Stimulated activated memory B cell treated with anti-CD40 and anti-IgM and Interleukin-4, amounts not matched to agents 10 μg/mL and 1 μg/mL and 100 μg/mL, for 72 hours (primary cell): ENCODE data around the gene TNIP1.

Source experiments
- ATAC-seq: fragments of 150-1000 bp; cut with Tn5 transposase; 2 replicates; pipeline ENCODE4 v1.10.0; 2021
- H3K27ac Mint-ChIP-seq: one replicate; pipeline ENCODE4 v1.8.0; 2022; ENCODE audit warnings: mild to moderate bottlenecking, mixed read lengths
- H3K27me3 Mint-ChIP-seq: one replicate; pipeline ENCODE4 v1.8.0; 2022; ENCODE audit warnings: mixed read lengths
- H3K36me3 Mint-ChIP-seq: one replicate; pipeline ENCODE4 v1.8.0; 2022; ENCODE audit warnings: mixed read lengths
- H3K4me1 Mint-ChIP-seq: one replicate; pipeline ENCODE4 v1.8.0; 2022; ENCODE audit warnings: mixed read lengths
- H3K4me3 Mint-ChIP-seq: one replicate; pipeline ENCODE4 v1.8.0; 2022; ENCODE audit warnings: mild to moderate bottlenecking, moderate library complexity, mixed read lengths
- H3K9me3 Mint-ChIP-seq: one replicate; pipeline ENCODE4 v1.8.0; 2022; ENCODE audit warnings: mixed read lengths

The TNIP1 gene

GRCh38 chr5:151068433-151069197 is 12.2 kb downstream of the TNIP1 start:
- Mint-ChIP-seq H3K9me3 (no peaks in the 10 kb centered on the region), H3K27ac (peak overlapping the region; percentile 88), H3K4me3 (peak overlapping the region; percentile 75), H3K36me3 (peaks cover 76% of the 10 kb centered on the region), H3K4me1 (peaks cover 100% of the 10 kb centered on the region), H3K27me3 (no peaks in the 10 kb centered on the region)
- peak; percentile 88 for ATAC-seq

- Mint-ChIP-seq H3K27ac (peak overlapping the region; percentile 88), H3K36me3 (peaks cover 76% of the 10 kb centered on the region), H3K9me3 (no peaks in the 10 kb centered on the region), H3K4me1 (peaks cover 100% of the 10 kb centered on the region), H3K27me3 (no peaks in the 10 kb centered on the region), H3K4me3 (peak overlapping the region; percentile 75)
- ATAC-seq = no peak
Observed at GRCh38 chr5:151067632-151068432, 13.0 kb downstream of the TNIP1 start.

- ATAC-seq = peak; percentile 65
- Mint-ChIP-seq H3K4me1 (peaks cover 100% of the 10 kb centered on the region), H3K27me3 (no peaks in the 10 kb centered on the region), H3K9me3 (no peaks in the 10 kb centered on the region), H3K27ac (peak overlapping the region; percentile 88), H3K36me3 (peaks cover 76% of the 10 kb centered on the region), H3K4me3 (peak overlapping the region; percentile 75)
Observed at GRCh38 chr5:151066920-151067319, 13.9 kb downstream of the TNIP1 start.

- ATAC-seq = peak; percentile 24
- H3K4me1 Mint-ChIP-seq = peaks cover 100% of the 10 kb centered on the region
- H3K4me3 Mint-ChIP-seq = peak overlapping the region; percentile 75
- H3K27me3 Mint-ChIP-seq = no peaks in the 10 kb centered on the region
- H3K27ac Mint-ChIP-seq = peak overlapping the region; percentile 88
- H3K36me3 Mint-ChIP-seq = peaks cover 78% of the 10 kb centered on the region
- no peaks in the 10 kb centered on the region for H3K9me3 Mint-ChIP-seq
Observed at GRCh38 chr5:151065609-151066008, 15.2 kb downstream of the TNIP1 start.

GRCh38 chr5:151064916-151065499 is 15.8 kb downstream of the TNIP1 start:
- Mint-ChIP-seq H3K4me1 (peaks cover 100% of the 10 kb centered on the region), H3K9me3 (no peaks in the 10 kb centered on the region), H3K27me3 (no peaks in the 10 kb centered on the region), H3K36me3 (peaks cover 81% of the 10 kb centered on the region), H3K27ac (peak overlapping the region; percentile 88), H3K4me3 (peak overlapping the region; percentile 75)
- ATAC-seq = no peak

- H3K9me3 Mint-ChIP-seq = no peaks in the 10 kb centered on the region
- H3K36me3 Mint-ChIP-seq = peaks cover 90% of the 10 kb centered on the region
- H3K4me3 Mint-ChIP-seq = peak overlapping the region; percentile 18
- H3K27me3 Mint-ChIP-seq = no peaks in the 10 kb centered on the region
- no peak for ATAC-seq
- H3K27ac Mint-ChIP-seq = peak overlapping the region; percentile 88
- peaks cover 100% of the 10 kb centered on the region for H3K4me1 Mint-ChIP-seq
Observed at GRCh38 chr5:151063142-151063989, 17.5 kb downstream of the TNIP1 start.

- H3K36me3 Mint-ChIP-seq = peaks cover 87% of the 10 kb centered on the region
- H3K27me3 Mint-ChIP-seq = no peaks in the 10 kb centered on the region
- H3K27ac Mint-ChIP-seq = peak overlapping the region; percentile 89
- H3K4me1 Mint-ChIP-seq = peaks cover 96% of the 10 kb centered on the region
- H3K4me3 Mint-ChIP-seq = no peak overlapping the region
- no peak for ATAC-seq
- H3K9me3 Mint-ChIP-seq = no peaks in the 10 kb centered on the region
Observed at GRCh38 chr5:151062405-151063141, 18.3 kb downstream of the TNIP1 start.

- Mint-ChIP-seq H3K27ac (peak overlapping the region; percentile 89), H3K36me3 (peaks cover 86% of the 10 kb centered on the region), H3K4me1 (peaks cover 95% of the 10 kb centered on the region), H3K9me3 (no peaks in the 10 kb centered on the region), H3K4me3 (peak overlapping the region; percentile 56), H3K27me3 (no peaks in the 10 kb centered on the region)
- no peak for ATAC-seq
Observed at GRCh38 chr5:151060742-151061141, 20.1 kb downstream of the TNIP1 start.

GRCh38 chr5:151058891-151059489 is 21.8 kb downstream of the TNIP1 start:
- peak; percentile 58 for ATAC-seq
- Mint-ChIP-seq H3K36me3 (peaks cover 91% of the 10 kb centered on the region), H3K27me3 (no peaks in the 10 kb centered on the region), H3K9me3 (no peaks in the 10 kb centered on the region), H3K27ac (peak overlapping the region; percentile 89), H3K4me1 (peaks cover 91% of the 10 kb centered on the region), H3K4me3 (peak overlapping the region; percentile 71)

- Mint-ChIP-seq H3K4me3 (no peak overlapping the region), H3K27ac (peak overlapping the region; percentile 89), H3K4me1 (peaks cover 88% of the 10 kb centered on the region), H3K36me3 (peaks cover 91% of the 10 kb centered on the region), H3K9me3 (no peaks in the 10 kb centered on the region), H3K27me3 (no peaks in the 10 kb centered on the region)
- no peak for ATAC-seq
Observed at GRCh38 chr5:151058301-151058700, 22.5 kb downstream of the TNIP1 start.

- Mint-ChIP-seq H3K4me3 (no peak overlapping the region), H3K36me3 (peaks cover 91% of the 10 kb centered on the region), H3K4me1 (peaks cover 88% of the 10 kb centered on the region), H3K27me3 (no peaks in the 10 kb centered on the region), H3K9me3 (no peaks in the 10 kb centered on the region), H3K27ac (peak overlapping the region; percentile 6)
- no peak for ATAC-seq
Observed at GRCh38 chr5:151056379-151057325, 24.2 kb downstream of the TNIP1 start.

GRCh38 chr5:151055336-151055735 is 25.5 kb downstream of the TNIP1 start:
- H3K9me3 Mint-ChIP-seq = no peaks in the 10 kb centered on the region
- H3K36me3 Mint-ChIP-seq = peaks cover 88% of the 10 kb centered on the region
- H3K27ac Mint-ChIP-seq = peak overlapping the region; percentile 6
- H3K27me3 Mint-ChIP-seq = no peaks in the 10 kb centered on the region
- no peak for ATAC-seq
- no peak overlapping the region for H3K4me3 Mint-ChIP-seq
- peaks cover 81% of the 10 kb centered on the region for H3K4me1 Mint-ChIP-seq

GRCh38 chr5:151054709-151055108 is 26.1 kb downstream of the TNIP1 start:
- no peak for ATAC-seq
- Mint-ChIP-seq H3K4me1 (peaks cover 75% of the 10 kb centered on the region), H3K4me3 (no peak overlapping the region), H3K27me3 (no peaks in the 10 kb centered on the region), H3K9me3 (no peaks in the 10 kb centered on the region), H3K36me3 (peaks cover 88% of the 10 kb centered on the region), H3K27ac (peak overlapping the region; percentile 87)
